ENCODE results near the gene MRPL17. TPM values are rescaled to one million over a fixed set of nuclear protein-coding genes. Genes with fewer than 3 reads are reported as not detected.

MRPL17 gene
- total RNA-seq (2011; cell fraction: chromatin; rRNA removed; ENCODE audit: low replicate concordance), result 45.9 and 72.8 TPM in 2 replicates
- 87.9 and 89.6 TPM in 2 replicates for total RNA-seq (2011; cell fraction: nucleolus; rRNA removed)
- 65.0 and 77.8 TPM in 2 replicates for total RNA-seq (2011; cell fraction: nucleoplasm; rRNA removed)
- total RNA-seq (2014; rRNA removed), result 33.9 and 46.1 TPM in 2 replicates
- 27.6 and 36.7 TPM in 2 replicates for total RNA-seq (2014; rRNA removed; fragmentation: Illumina TruSeq; extraction: Trizol)
- 43.3 and 47.4 TPM in 2 replicates for total RNA-seq (2015; rRNA removed; fragmentation: Illumina TruSeq; extraction: Trizol)
- total RNA-seq (2021), result 46.2 and 52.6 TPM in 2 replicates
- 57.5 and 66.5 TPM in 2 replicates for polyA plus RNA-seq (2011; rRNA removed)
- 43.7 and 49.1 TPM in 2 replicates for polyA plus RNA-seq (2011; cell fraction: cytosol; rRNA removed)
- 68.1 and 73.5 TPM in 2 replicates for polyA plus RNA-seq (2011; cell fraction: nucleus; rRNA removed)
- 34.5 and 47.6 TPM in 2 replicates for polyA plus RNA-seq (2012)
- 37.7 and 48.6 TPM in 2 replicates for polyA plus RNA-seq (2014; fragmentation: Illumina TruSeq; extraction: Trizol)
- polyA plus RNA-seq (2014; fragmentation: Nextera tagmentation; extraction: Ambion mirVana), result 10 to 100 TPM; 78.9 to 81.6 TPM
- 43.9 and 48.0 TPM in 2 replicates for polyA plus RNA-seq (2014; rRNA removed)
- polyA minus RNA-seq (2011; rRNA and poly(A)+ RNA removed), result 40.5 and 44.5 TPM in 2 replicates
- polyA minus RNA-seq (2011; cell fraction: cytosol; rRNA and poly(A)+ RNA removed), result 40.1 and 41.0 TPM in 2 replicates
- polyA minus RNA-seq (2011; cell fraction: nucleus; rRNA and poly(A)+ RNA removed), result 50.9 and 92.0 TPM in 2 replicates
- Bru-seq, nascent RNA, result percentile 98 among the genes with signal in this experiment
- BruChase-seq, experiment 1, labeled RNA remaining after a 2-hour chase, result percentile 90 among the genes with signal in this experiment
- BruChase-seq, experiment 2, labeled RNA remaining after a 6-hour chase, result percentile 89 among the genes with signal in this experiment
- long read RNA-seq, experiment 1, transcript MRPL17-201 (3 exons, 1,969 nt), result major isoform, 71 of 74 reads
- long read RNA-seq, experiment 1, partial matches to known transcripts, result 0 of 74 reads
- long read RNA-seq, experiment 1, other reads (novel, unspliced or antisense), result 2 of 74 reads
- long read RNA-seq, experiment 2, transcript MRPL17-202 (2 exons, 1,002 nt), result minor isoform, 5 of 65 reads
- long read RNA-seq, experiment 2, transcript MRPL17-201 (3 exons, 1,969 nt), result major isoform, 51 of 65 reads
- long read RNA-seq, experiment 2, partial matches to known transcripts, result 0 of 65 reads
- long read RNA-seq, experiment 2, other reads (novel, unspliced or antisense), result 9 of 65 reads
- long read RNA-seq, experiment 3, transcript MRPL17-201 (3 exons, 1,969 nt), result major isoform, 39 of 42 reads
- long read RNA-seq, experiment 3, partial matches to known transcripts, result 0 of 42 reads
- long read RNA-seq, experiment 3, other reads (novel, unspliced or antisense), result 1 of 42 reads

DNA sequence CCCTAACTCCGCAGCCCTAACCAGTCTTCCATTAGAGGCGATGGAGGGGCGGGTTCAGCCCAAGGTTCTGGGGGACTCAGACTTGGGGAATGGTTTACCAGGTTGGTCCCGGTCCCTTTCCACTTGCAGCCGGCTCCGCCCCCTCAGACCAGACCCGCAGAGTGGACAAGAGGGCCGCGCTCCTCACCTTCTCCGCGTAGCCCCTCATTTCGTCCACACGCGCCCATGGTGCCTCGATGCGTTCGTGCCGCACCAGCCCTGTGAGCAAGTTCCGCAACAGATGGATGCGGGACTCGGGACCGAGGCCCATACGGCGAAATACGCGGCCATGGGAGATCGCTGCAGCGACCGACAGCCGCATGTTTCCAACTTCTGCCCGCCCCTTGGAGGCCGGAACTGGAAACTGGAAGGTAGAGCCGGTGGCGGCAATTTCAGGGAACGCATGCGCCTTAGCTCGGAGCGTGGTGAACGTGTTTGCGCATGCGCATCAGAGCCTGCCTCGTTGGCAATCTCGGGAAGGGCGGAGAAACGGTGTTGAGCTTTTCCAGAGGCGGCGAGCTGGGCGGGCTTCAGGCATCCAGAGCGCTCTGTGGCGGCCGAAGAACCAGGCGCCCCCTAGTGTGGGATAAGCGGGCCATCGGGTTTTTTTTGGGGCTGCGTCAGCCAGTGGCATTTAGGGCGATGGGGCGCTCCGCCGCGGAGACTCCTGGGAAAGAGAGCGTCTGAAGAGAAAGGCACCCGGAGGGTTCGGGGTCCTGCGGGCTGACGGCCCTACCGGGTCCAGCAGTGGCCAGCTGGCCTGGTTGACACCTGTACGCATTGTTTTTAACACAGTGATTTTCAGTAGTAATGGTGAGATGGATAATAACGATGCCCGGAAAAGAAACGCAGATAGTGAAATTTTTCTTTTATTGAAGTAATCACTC, at the start of gene MRPL17:
Gene MRPL17 (minus strand): TSS at position 405 of the 926 bp plus-strand sequence. CDS start 44 bp downstream, at position 361.
- no peaks in the 10 kb centered on the region for H3K27me3 ChIP-seq (ENCODE audit: control insufficient read depth in 2 of 2, insufficient read depth in 2 of 2, low read length in 2 of 2)
- peak within 1 kb of the TSS; percentile 92 for H2AFZ ChIP-seq (ENCODE audit: low read depth, low read length)
- no peaks in the 10 kb centered on the region for H3K9me3 ChIP-seq (replicated peaks; ENCODE audit: control insufficient read depth, insufficient read depth, low read depth, low read length)
- H3K9me1 ChIP-seq (ENCODE audit: control insufficient read depth, insufficient read depth, low read length), result peaks cover 3% of the 10 kb centered on the region
- CTCF ChIA-PET (ENCODE audit: low intra/inter-chr PET ratio), result interaction anchor here (0.7 to 1.8 kb wide), 5 partner anchors 76 to 244 kb away, joined by 3 to 4 read pairs (median 3); no protein-coding TSS in a partner anchor
- intact Hi-C loops (cut with micrococcal nuclease) (loop anchor here (1.0 to 2.0 kb wide), 4 partner anchors 70 to 152 kb away; partner anchors contain the start of genes ILK, RRP8 and TAF10), in situ Hi-C loops (cut with MboI) (loop anchor here (5.0 kb wide), 1 partner anchor 61 kb away; no protein-coding TSS in a partner anchor)
- peak; percentile 96 to 99 (median 97) for DNase-seq (ENCODE audit: extremely low read depth in 1 of 4, low spot score in 3 of 4)
- H3K27ac ChIP-seq (ENCODE audit: extremely low read depth, low read depth, low read length), result peak within 1 kb of the TSS; percentile 80
- H3K4me2 ChIP-seq (ENCODE audit: insufficient read depth, low read length), result peak within 1 kb of the TSS; percentile 94
- peak; percentile 94 for ATAC-seq
- H3K9ac ChIP-seq (ENCODE audit: insufficient read depth in 1 of 2, low read depth in 2 of 2, low read length in 2 of 2), result peak within 1 kb of the TSS; percentile 91 to 98
- H3K4me1 ChIP-seq (replicated peaks in 1 of 2; ENCODE audit: control insufficient read depth in 2 of 2, insufficient read depth in 2 of 2, low read length in 2 of 2), result peaks cover 10 to 14% of the 10 kb centered on the region in 2 experiments; a peak in 4 of 5 replicates
- peaks cover 25% of the 10 kb centered on the region for H3K36me3 ChIP-seq (ENCODE audit: control insufficient read depth, insufficient read depth, low read length)
- BruUV-seq (replicated peaks), result no TSS peak
- WGBS (ENCODE audit: insufficient coverage, low coverage, missing lambda C conversion rate), result 1% methylated on average over 65 of the region's 70 CpGs
- H4K20me1 ChIP-seq (replicated peaks; ENCODE audit: control insufficient read depth, insufficient read depth, low read length), result no peaks in the 10 kb centered on the region
- peaks cover 31% of the 10 kb centered on the region for H3K79me2 ChIP-seq (ENCODE audit: control insufficient read depth, insufficient read depth, low read length)
- H3K4me3 ChIP-seq, result peak within 1 kb of the TSS; percentile 68
- peak; percentile 97 for FAIRE-seq
- POLR2A ChIA-PET, result interaction anchor here (0.6 to 1.5 kb wide), 10 partner anchors 9 to 240 kb away, joined by 3 to 7 read pairs (median 3); partner anchors contain the start of genes ARFIP2, TAF10, TIMM10B and TPP1
- 0 out of 2 replicates have a peak, but pooled peaks have one; percentile 21 for TF ChIP-seq ZBTB17 (CRISPR knock-in tag; IDR thresholded peaks at IDR 0.05)
- peak in 1 of 2 experiments; percentile 53; a peak in 2 of 4 replicates for TF ChIP-seq CSDE1 (IDR thresholded peaks at IDR 0.05)

Measured in K562 (cell line).